ENCODE measurements around the gene LMBRD1. TPM values are rescaled to one million over a fixed set of nuclear protein-coding genes. Genes with fewer than 3 reads are reported as not detected.
A peak's percentile ranks its signal among the peaks of the same experiment; 100 is the strongest.

The LMBRD1 gene
- total and polyA plus RNA-seq, 2 of the 4 experiments (the other 2 are of a cell fraction), result 3.9 to 8.7 TPM

GRCh38 chr6:69696273-69696672 is 100.5 kb downstream of the LMBRD1 start:
- Histone ChIP-seq H2BK20ac (ENCODE audit: low read depth, low read length) (no peak overlapping the region), H4K8ac (ENCODE audit: low read depth in 2 of 2, low read length in 2 of 2) (no peak overlapping the region), H3K27ac (ENCODE audit: insufficient read depth, low read length) (no peak overlapping the region), H3K36me3 (ENCODE audit: control insufficient read depth, insufficient read depth, low read length) (no peaks in the 10 kb centered on the region), H3K23ac (ENCODE audit: low read depth, low read length) (no peak overlapping the region), H3K4me1 (ENCODE audit: control insufficient read depth, insufficient read depth, low read length) (peaks cover 2% of the 10 kb centered on the region), H4K5ac (ENCODE audit: low read depth, low read length) (no peak overlapping the region), H3K14ac (replicated peaks; ENCODE audit: low read depth, low read length) (no peak overlapping the region), H3K27me3 (ENCODE audit: control insufficient read depth, insufficient read depth, low read length) (no peaks in the 10 kb centered on the region), H4K20me1 (ENCODE audit: insufficient read depth, low read length) (no peaks in the 10 kb centered on the region), H2BK120ac (ENCODE audit: low read depth, low read length) (no peak overlapping the region), H3K4me2 (ENCODE audit: low read depth, low read length) (no peak overlapping the region), H2AK5ac (ENCODE audit: low read depth, low read length) (no peak overlapping the region), H3K9me3 (ENCODE audit: control insufficient read depth, insufficient read depth, low read length) (no peaks in the 10 kb centered on the region), H3K9me1 (ENCODE audit: insufficient read depth, low read length) (no peaks in the 10 kb centered on the region), H2BK15ac (ENCODE audit: low read depth, low read length) (no peak overlapping the region), H3K18ac (ENCODE audit: low read depth, low read length) (0 out of 2 replicates have a peak overlapping the region, but pooled peaks have one; percentile 3), H3K56ac (ENCODE audit: extremely low read depth, insufficient read depth, low read length) (no peak overlapping the region), H2AFZ (replicated peaks; ENCODE audit: low read length, poor library complexity) (no peak overlapping the region), H3K4ac (ENCODE audit: low read depth, low read length) (no peak overlapping the region), H2BK5ac (ENCODE audit: low read depth, low read length, poor library complexity, severe bottlenecking) (no peak overlapping the region), H3K9ac (ENCODE audit: low read depth, low read length) (no peak overlapping the region), H3K4me3 (ENCODE audit: insufficient read depth, low read depth, low read length) (no peak overlapping the region), H4K91ac (ENCODE audit: insufficient read depth, low read depth, low read length) (no peak overlapping the region), H2AK9ac (replicated peaks; ENCODE audit: low read depth, low read length, poor library complexity) (no peak overlapping the region), H3K79me1 (ENCODE audit: low read depth in 1 of 2, low read length in 2 of 2) (no peaks in the 10 kb centered on the region)
- no peak for TF ChIP-seq RFX5 (IDR thresholded peaks at IDR 0.05; ENCODE audit: low read depth, low read length)
- TF ChIP-seq FOS (IDR thresholded peaks at IDR 0.05; ENCODE audit: low read depth, low read length), result no peak
- no peak for TF ChIP-seq MXI1 (IDR thresholded peaks at IDR 0.05; ENCODE audit: borderline replicate concordance, low read depth, low read length)
- no peak for TF ChIP-seq RAD21 (IDR thresholded peaks at IDR 0.05; ENCODE audit: low read length)
- TF ChIP-seq POLR2A (IDR thresholded peaks at IDR 0.05; ENCODE audit: low read depth, low read length), result no peak
- TF ChIP-seq RCOR1 (IDR thresholded peaks at IDR 0.05; ENCODE audit: insufficient replicate concordance, low read length), result no peak
- no peak for TF ChIP-seq NFE2L2 (IDR thresholded peaks at IDR 0.05; ENCODE audit: low read depth, low read length)
- TF ChIP-seq ELK1 (IDR thresholded peaks at IDR 0.05; ENCODE audit: borderline replicate concordance, low read depth, low read length), result no peak
- TF ChIP-seq CHD1 (IDR thresholded peaks at IDR 0.05; ENCODE audit: low read depth, low read length), result no peak
- TF ChIP-seq USF2 (IDR thresholded peaks at IDR 0.05; ENCODE audit: low read depth, low read length), result no peak
- TF ChIP-seq SMC3 (IDR thresholded peaks at IDR 0.05; ENCODE audit: low read depth, low read length), result no peak
- peak; percentile 54; the same call in 1 of the 2 replicates for ATAC-seq (ENCODE audit: low read depth)
- in situ Hi-C loops (cut with MboI; ENCODE audit: low sequenced_read_pairs) (no loop called here), intact Hi-C loops (cut with micrococcal nuclease) (no loop called here), dilution Hi-C loops (cut with HindIII; ENCODE audit: low sequenced_read_pairs, unreplicated experiment) (no loop called here)
- ChIA-PET POLR2A (ENCODE audit: unreplicated experiment) (no interaction called here), CTCF (no interaction called here)
- BruUV-seq (replicated peaks), result no TSS peak
- peak; percentile 5 for DNase-seq
- no CpG with 5 or more reads among the region's 2 CpGs for WGBS, 2 experiments (ENCODE audit: extremely low coverage in 2 of 2, insufficient read length in 1 of 2)
